Liver (tissue), 9 donors: Measurements from ENCODE around the gene EMSY. TPM values are rescaled to one million over a fixed set of nuclear protein-coding genes. Genes with fewer than 3 reads are reported as not detected.

Source experiments
- DNase-seq: peaks from one replicate; pipeline ENCODE4 v3.0.0-alpha.2; 2017; ENCODE audit warnings: low spot score
- H3K27ac ChIP-seq, 2 donors: one replicate each; pipeline ENCODE4 v1.7.0; 2013; ENCODE audit warnings: inconsistent platforms in 2 of 2, low read length in 2 of 2, control low read depth in 1 of 2, low read depth in 1 of 2, mild to moderate bottlenecking in 1 of 2
- H3K27me3 ChIP-seq, 4 donors: one replicate each; pipeline versions ENCODE4 v1.6.1 to v1.7.0; 2013; ENCODE audit warnings: low read length in 3 of 4, inconsistent platforms in 1 of 4, mild to moderate bottlenecking in 1 of 4, moderate library complexity in 1 of 4; ENCODE audit not compliant: control insufficient read depth in 4 of 4, insufficient read depth in 4 of 4
- H3K36me3 ChIP-seq, 4 donors: one replicate each; pipeline versions ENCODE4 v1.6.1 to v1.7.0; 2013; ENCODE audit warnings: low read length in 3 of 4, mild to moderate bottlenecking in 3 of 4, low read depth in 1 of 4, moderate library complexity in 1 of 4; ENCODE audit not compliant: control insufficient read depth in 4 of 4, insufficient read depth in 3 of 4
- H3K4me1 ChIP-seq, 4 donors: one replicate each; pipeline versions ENCODE4 v1.6.1 to v1.7.0; 2013; ENCODE audit warnings: low read length in 3 of 4, mild to moderate bottlenecking in 3 of 4, moderate library complexity in 1 of 4; ENCODE audit not compliant: control insufficient read depth in 4 of 4, insufficient read depth in 4 of 4
- H3K4me3 ChIP-seq, 3 donors: one replicate each; pipeline versions ENCODE4 v1.6.1 to v1.7.0; 2013; ENCODE audit warnings: low read length in 3 of 3, control low read depth in 1 of 3, low read depth in 1 of 3, mild to moderate bottlenecking in 1 of 3
- H3K9ac ChIP-seq, 2 donors: one replicate each; pipeline ENCODE4 v1.7.0; 2013; ENCODE audit warnings: low read length in 2 of 2, mild to moderate bottlenecking in 2 of 2, moderate library complexity in 2 of 2, control low read depth in 1 of 2, low read depth in 1 of 2
- H3K9me3 ChIP-seq, 4 donors: one replicate each; pipeline versions ENCODE4 v1.6.1 to v1.7.0; 2013; ENCODE audit warnings: low read length in 3 of 4; ENCODE audit not compliant: control insufficient read depth in 4 of 4
- ATF3 ChIP-seq: IDR thresholded peaks from 2 replicates; pipeline ENCODE4 v1.6.1; 2016; ENCODE audit warnings: antibody characterized with exemption
- CTCF ChIP-seq: fragments of 150-350 bp; IDR thresholded peaks from 2 replicates; pipeline ENCODE4 v1.5.1; 2017; ENCODE audit warnings: improper control_type of control experiment, low read depth, low read length; ENCODE audit not compliant: missing input control
- EGR1 ChIP-seq, 2 donors: IDR thresholded peaks; 2 replicates each; pipeline ENCODE4 v1.6.1; 2016 to 2018; ENCODE audit warnings: antibody characterized with exemption in 2 of 2, low read depth in 2 of 2
- FOXA1 ChIP-seq: IDR thresholded peaks from 2 replicates; pipeline ENCODE4 v1.6.1; 2016; ENCODE audit warnings: antibody characterized with exemption
- FOXA2 ChIP-seq: IDR thresholded peaks from 2 replicates; pipeline ENCODE4 v1.6.1; 2016; ENCODE audit warnings: antibody characterized with exemption
- GABPA ChIP-seq, 2 donors: IDR thresholded peaks in 1 of 2; conservative IDR thresholded peaks in 1 of 2; 2 replicates each; pipeline ENCODE4 v1.6.1; 2016; ENCODE audit warnings: antibody characterized with exemption in 2 of 2, mild to moderate bottlenecking in 1 of 2, moderate library complexity in 1 of 2
- HNF4A ChIP-seq, 2 donors: conservative IDR thresholded peaks; 2 replicates each; pipeline ENCODE4 v1.6.1; 2016; ENCODE audit warnings: antibody characterized with exemption in 2 of 2, mild to moderate bottlenecking in 2 of 2
- HNF4G ChIP-seq: IDR thresholded peaks from 2 replicates; pipeline ENCODE4 v1.6.1; 2016; ENCODE audit warnings: antibody characterized with exemption
- JUND ChIP-seq, 2 donors: IDR thresholded peaks; 2 replicates each; pipeline ENCODE4 v1.6.1; 2016; ENCODE audit warnings: antibody characterized with exemption in 2 of 2
- NR2F2 ChIP-seq: IDR thresholded peaks from 2 replicates; pipeline ENCODE4 v1.6.1; 2016; ENCODE audit warnings: antibody characterized with exemption
- RAD21 ChIP-seq, 2 donors: IDR thresholded peaks; 2 replicates each; pipeline ENCODE4 v1.6.1; 2016; ENCODE audit warnings: antibody characterized with exemption in 2 of 2, mild to moderate bottlenecking in 2 of 2
- REST ChIP-seq: IDR thresholded peaks from 2 replicates; pipeline ENCODE4 v1.6.1; 2016; ENCODE audit warnings: antibody characterized with exemption, mild to moderate bottlenecking
- RXRA ChIP-seq, 2 donors: IDR thresholded peaks; 2 replicates each; pipeline ENCODE4 v1.6.1; 2017 to 2018; ENCODE audit warnings: antibody characterized with exemption in 2 of 2, mild to moderate bottlenecking in 1 of 2
- SP1 ChIP-seq: IDR thresholded peaks from 2 replicates; pipeline ENCODE4 v1.6.1; 2018; ENCODE audit warnings: antibody characterized with exemption, mild to moderate bottlenecking
- TAF1 ChIP-seq: conservative IDR thresholded peaks from 2 replicates; pipeline ENCODE4 v1.6.1; 2016; ENCODE audit warnings: antibody characterized with exemption, mild to moderate bottlenecking
- WGBS: extraction: QIAGEN DNeasy Blood & Tissue Kit; methylation state at CpG from one replicate; pipeline ENCODE4 v1.1.7; 2013; 5-methylcytosine and 5-hydroxymethylcytosine counted together
- polyA plus RNA-seq, 2 donors: library from polyadenylated mRNA; stranded (reverse) in 1 of 2; unstranded in 1 of 2; fragments of 200-250 nt in 1 of 2; fragments of >200 nt in 1 of 2; fragmentation: Nextera tagmentation in 1 of 2; extraction: Ambion mirVana in 1 of 2; gene quantifications; one replicate each; pipeline versions ENCODE4 v1.2.1 to v1.2.3, GENCODE V29; 2013 to 2015
- total RNA-seq, 2 donors: library from RNA; depleted of rRNA; stranded (reverse); fragments of >200 nt; gene quantifications; one replicate each; pipeline ENCODE4 v1.2.3, GENCODE V29; 2014
- donor health status: healthy.
- donor health status: healthy.
- donor health status: healthy.
- donor health status: healthy.
- donor health status: healthy.

EMSY gene
- total and polyA plus RNA-seq, 4 donors, result 4.2 to 14.8 (median 8.9) TPM

GRCh38 chr11:76424379-76424778 is 20.4 kb upstream of the EMSY start:
- Histone ChIP-seq H3K9ac (no peak overlapping the region), H3K9me3 (no peaks in the 10 kb centered on the region), H3K27me3 (no peaks in the 10 kb centered on the region), H3K27ac (no peak overlapping the region), H3K36me3 (no peaks in the 10 kb centered on the region), H3K4me3 (no peak overlapping the region), H3K4me1 (no peaks in the 10 kb centered on the region)
- TF ChIP-seq NR2F2 (no peak), CTCF (no peak), HNF4G (no peak), FOXA1 (no peak), GABPA (IDR thresholded peaks at IDR 0.05 in 1 of 2, conservative IDR thresholded peaks at IDR 0.05 in 1 of 2) (no peak), RXRA (IDR thresholded peaks at IDR 0.05) (no peak), FOXA2 (no peak), ATF3 (no peak), REST (no peak), JUND (IDR thresholded peaks at IDR 0.05) (no peak)
- no peak for DNase-seq
- WGBS, result 51% methylated on average over 3 of the region's 3 CpGs

DNA sequence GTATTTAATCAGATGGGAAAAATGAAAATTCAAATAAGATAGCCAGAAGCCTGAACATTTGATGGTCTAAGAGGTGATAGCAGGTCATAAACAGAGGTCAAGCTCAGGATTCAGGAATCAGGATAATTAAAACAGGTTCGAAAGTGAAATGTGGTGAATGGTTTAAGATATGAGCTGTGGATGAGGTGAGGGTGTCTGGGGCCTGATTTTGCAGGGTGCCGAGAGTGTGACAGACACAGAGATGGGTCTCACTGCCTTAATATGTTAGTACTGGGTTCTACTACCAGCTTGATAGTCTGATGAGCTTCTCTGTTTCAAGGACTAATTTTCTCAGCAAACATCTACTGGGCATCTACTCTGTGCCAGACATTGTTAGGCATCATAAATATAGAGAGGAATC is 19.9 kb upstream of the EMSY start:
- TF ChIP-seq TAF1 (no peak), HNF4A (conservative IDR thresholded peaks at IDR 0.05) (no peak), HNF4G (no peak), EGR1 (IDR thresholded peaks at IDR 0.05; ENCODE audit: low read depth in 2 of 2) (no peak), CTCF (no peak), REST (no peak), FOXA1 (no peak), RAD21 (IDR thresholded peaks at IDR 0.05) (no peak), JUND (IDR thresholded peaks at IDR 0.05) (no peak), FOXA2 (no peak), NR2F2 (no peak), GABPA (IDR thresholded peaks at IDR 0.05 in 1 of 2, conservative IDR thresholded peaks at IDR 0.05 in 1 of 2) (no peak), SP1 (no peak)
- no peaks in the 10 kb centered on the region for H3K9me3 ChIP-seq
- no peak overlapping the region for H3K27ac ChIP-seq

More for the DNA sequence above, 19.9 kb upstream of the EMSY start:
- Histone ChIP-seq H3K4me3 (no peak overlapping the region), H3K9ac (no peak overlapping the region), H3K4me1 (no peaks in the 10 kb centered on the region), H3K27me3 (peaks cover 0 to 3% (median 0%) of the 10 kb centered on the region in 4 donors), H3K36me3 (no peaks in the 10 kb centered on the region)
- no peak for DNase-seq
- 89% methylated on average over 2 of the region's 2 CpGs for WGBS
